SU-DHL-6 (cell line): ENCODE results near the gene TTC13.

Source experiments
- H2AFZ ChIP-seq: fragments of 200-600 bp; sonication (generic); 2 replicates; pipeline ENCODE4 v1.6.1; 2014; ENCODE audit warnings: low read depth, mild to moderate bottlenecking, moderate library complexity, mixed read lengths, antibody characterized with exemption, low read length; ENCODE audit not compliant: severe bottlenecking
- H3F3A ChIP-seq: fragments of 200-600 bp; shearing (Covaris generic); 2 replicates; pipeline ENCODE4 v1.6.0; 2016; ENCODE audit warnings: antibody characterized with exemption, mild to moderate bottlenecking; ENCODE audit not compliant: insufficient read depth
- H3K27ac ChIP-seq: fragments of 200-600 bp; sonication (generic); 2 replicates; pipeline ENCODE4 v1.5.1; 2016; ENCODE audit warnings: low read depth, mild to moderate bottlenecking, low read length, moderate library complexity, mixed read lengths
- H3K27me3 ChIP-seq: fragments of 200-600 bp; sonication (generic), shearing (Covaris generic); 2 replicates; pipeline ENCODE4 v1.6.0; 2014; ENCODE audit warnings: mild to moderate bottlenecking, low read length
- H3K36me3 ChIP-seq: fragments of 200-600 bp; sonication (generic); 2 replicates; pipeline ENCODE4 v1.6.1; 2014; ENCODE audit warnings: mild to moderate bottlenecking, low read length, mixed read lengths
- H3K4me2 ChIP-seq: fragments of 300-600, 200-600 bp; shearing (Covaris generic), sonication (generic); 2 replicates; pipeline ENCODE4 v1.6.0; 2014; ENCODE audit warnings: low read length, low read depth, mild to moderate bottlenecking; ENCODE audit not compliant: poor library complexity, severe bottlenecking
- H3K4me3 ChIP-seq: fragments of 200-600 bp; sonication (generic); 2 replicates; pipeline ENCODE4 v1.5.1; 2014; ENCODE audit warnings: antibody characterized with exemption, low read length, mild to moderate bottlenecking, mixed read lengths; ENCODE audit not compliant: insufficient read depth, poor library complexity, severe bottlenecking
- H3K79me2 ChIP-seq: fragments of 200-600 bp; sonication (generic); 2 replicates; pipeline ENCODE4 v1.6.1; 2014; ENCODE audit warnings: mild to moderate bottlenecking, low read length, moderate library complexity; ENCODE audit not compliant: insufficient read depth
- H3K9ac ChIP-seq: fragments of 200-600 bp; sonication (generic); 2 replicates; pipeline ENCODE4 v1.7.0; 2014; ENCODE audit warnings: mild to moderate bottlenecking, low read length
- H3K9me2 ChIP-seq: fragments of 200-600 bp; sonication (generic); replicated peaks from 2 replicates; pipeline ENCODE4 v1.6.1; 2014; ENCODE audit warnings: low read length; ENCODE audit not compliant: insufficient read depth
- H3K9me3 ChIP-seq: fragments of 200-600 bp; sonication (generic); 2 replicates; pipeline ENCODE4 v1.6.1; 2014; ENCODE audit warnings: low read length, mixed read lengths; ENCODE audit not compliant: insufficient read depth
- H4K20me1 ChIP-seq: fragments of 200-600 bp; sonication (generic); 2 replicates; pipeline ENCODE4 v1.6.1; 2014; ENCODE audit warnings: low read depth, mild to moderate bottlenecking, antibody characterized with exemption, low read length, moderate library complexity, mixed read lengths
- CTCF ChIP-seq: fragments of 200-600 bp; sonication (generic); IDR thresholded peaks from one replicate; pipeline ENCODE4 v1.5.1; 2017; ENCODE audit warnings: antibody characterized with exemption, mild to moderate bottlenecking, low read length, moderate library complexity; ENCODE audit not compliant: insufficient read depth, poor library complexity, severe bottlenecking
- EZH2phosphoT487 ChIP-seq: fragments of 200-600 bp; sonication (generic), shearing (Covaris generic); conservative IDR thresholded peaks from 2 replicates; pipeline ENCODE4 v1.6.1; 2018; ENCODE audit warnings: mild to moderate bottlenecking, antibody characterized with exemption, low read length, moderate library complexity, mixed read lengths

Gene TTC13

GRCh38 chr1:230857822-230858221 lies 120.8 kb downstream of the TTC13 start:
- H3K36me3 ChIP-seq = no peaks in the 10 kb centered on the region
- H3K4me3 ChIP-seq = no peak overlapping the region
- no peak overlapping the region for H3K9ac ChIP-seq
- H3K9me3 ChIP-seq = no peaks in the 10 kb centered on the region
- H2AFZ ChIP-seq = no peak overlapping the region
- H3K27ac ChIP-seq = no peak overlapping the region
- no peaks in the 10 kb centered on the region for H3K27me3 ChIP-seq
- H3F3A ChIP-seq = no peaks in the 10 kb centered on the region
- no peak for TF ChIP-seq CTCF
- TF ChIP-seq EZH2phosphoT487 = no peak
- H3K9me2 ChIP-seq = no peaks in the 10 kb centered on the region
- H3K79me2 ChIP-seq = no peaks in the 10 kb centered on the region
- no peak overlapping the region for H3K4me2 ChIP-seq
- H4K20me1 ChIP-seq = no peaks in the 10 kb centered on the region

- H3K27me3 ChIP-seq = no peaks in the 10 kb centered on the region
- no peak overlapping the region for H3K27ac ChIP-seq
- no peak overlapping the region for H3K4me3 ChIP-seq
- H3K9ac ChIP-seq = no peak overlapping the region
- no peaks in the 10 kb centered on the region for H3K36me3 ChIP-seq
- no peaks in the 10 kb centered on the region for H4K20me1 ChIP-seq
- no peaks in the 10 kb centered on the region for H3K79me2 ChIP-seq
- no peaks in the 10 kb centered on the region for H3K9me3 ChIP-seq
- no peak overlapping the region for H2AFZ ChIP-seq
- H3K4me2 ChIP-seq = no peak overlapping the region
- no peak for TF ChIP-seq EZH2phosphoT487
- no peaks in the 10 kb centered on the region for H3K9me2 ChIP-seq
- H3F3A ChIP-seq = no peaks in the 10 kb centered on the region
Measured at GRCh38 chr1:230857077-230857476, 121.6 kb downstream of the TTC13 start.
